Upper lobe of right lung (tissue), 1 donor: ENCODE data around the gene PIP5K1B. TPM values are rescaled to one million over a fixed set of nuclear protein-coding genes. Genes with fewer than 3 reads are reported as not detected.
A peak's percentile ranks its signal among the peaks of the same experiment; 100 is the strongest.

Source experiments
- ATAC-seq: fragments of 200-7000 bp; cut with Tn5 transposase; one replicate; pipeline ENCODE4 v1.9.1; 2020; ENCODE audit warnings: mild to moderate bottlenecking, moderate library complexity
- DNase-seq: peaks from one replicate; pipeline ENCODE4 v3.0.0-alpha.2; 2020
- H3K27ac ChIP-seq: fragments of 200-600 bp; one replicate; pipeline ENCODE4 v1.8.0; 2022
- H3K27me3 ChIP-seq: fragments of 200-600 bp; one replicate; pipeline ENCODE4 v1.8.0; 2022; ENCODE audit warnings: mild to moderate bottlenecking
- H3K36me3 ChIP-seq: fragments of 200-600 bp; one replicate; pipeline ENCODE4 v1.8.0; 2022
- H3K4me1 ChIP-seq: fragments of 200-600 bp; one replicate; pipeline ENCODE4 v1.8.0; 2022
- H3K4me3 ChIP-seq: fragments of 200-600 bp; one replicate; pipeline ENCODE4 v1.8.0; 2022; ENCODE audit warnings: mild to moderate bottlenecking
- H3K9me3 ChIP-seq: fragments of 200-600 bp; one replicate; pipeline ENCODE4 v1.8.0; 2022
- CTCF ChIP-seq: fragments of 200-600 bp; IDR thresholded peaks from one replicate; pipeline ENCODE4 v1.8.0; 2022; ENCODE audit warnings: antibody characterized with exemption
- intact Hi-C: fragments of 100-400 bp; cut with DNase I; formaldehyde crosslinking; loops from one replicate; pipeline ENCODE4 v1.11.0; 2022
- total RNA-seq: library from RNA; stranded (reverse); fragmentation: NEBNext Ultra II Directional; extraction: Animal tissue kit (Norgen Biotek cat#: 25700); gene quantifications from one replicate; pipeline ENCODE4 v1.2.1, GENCODE V29; 2021
- donor health status: DM: no; HTN: yes; CAD: no; lungs with severe emphysema.

Gene PIP5K1B
- total RNA-seq, 1 donor from 2014 or later, result 36.5 TPM

- DNase-seq (no peak), ATAC-seq (no peak)
- H3K36me3 ChIP-seq, result no peaks in the 10 kb centered on the region
- no peak for TF ChIP-seq CTCF
- H3K27me3 ChIP-seq, result no peaks in the 10 kb centered on the region
- H3K4me3 ChIP-seq, result no peak overlapping the region
- intact Hi-C loops, result no loop called here
- H3K9me3 ChIP-seq, result no peaks in the 10 kb centered on the region
- peaks cover 7% of the 10 kb centered on the region for H3K4me1 ChIP-seq
- H3K27ac ChIP-seq, result no peak overlapping the region
Measured at GRCh38 chr9:68775003-68775730, 70.1 kb downstream of the PIP5K1B start.

- peaks cover 23% of the 10 kb centered on the region for H3K4me1 ChIP-seq
Measured at GRCh38 chr9:68777070-68777763, 72.2 kb downstream of the PIP5K1B start.

DNA sequence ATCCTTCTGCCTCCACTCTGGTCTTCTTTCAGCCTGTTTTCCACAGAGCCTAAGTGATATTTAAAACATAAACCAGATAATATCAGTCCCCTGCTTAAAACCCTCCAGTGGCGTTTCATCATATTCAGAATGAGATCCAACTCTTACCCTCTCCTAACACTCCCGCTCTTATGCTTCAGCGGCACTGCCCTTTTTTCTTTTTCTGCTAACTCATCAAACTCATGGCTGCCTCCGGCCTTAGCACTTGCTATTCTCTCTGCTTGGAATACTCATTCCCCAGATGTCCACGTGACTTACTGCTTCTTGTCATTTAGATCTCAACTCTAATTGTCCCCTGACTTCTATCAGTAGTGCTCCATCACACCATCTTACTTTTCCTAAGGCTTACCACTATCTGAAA lies 73.6 kb downstream of the PIP5K1B start:
- H3K4me1 ChIP-seq, result peaks cover 37% of the 10 kb centered on the region
- ATAC-seq, result no peak
- no peak overlapping the region for H3K4me3 ChIP-seq
- H3K27me3 ChIP-seq, result no peaks in the 10 kb centered on the region
- no peak for TF ChIP-seq CTCF
- intact Hi-C loops, result no loop called here
- peak overlapping the region; percentile 97 for H3K27ac ChIP-seq
- DNase-seq, result no peak
- H3K36me3 ChIP-seq, result no peaks in the 10 kb centered on the region
- H3K9me3 ChIP-seq, result no peaks in the 10 kb centered on the region

More at GRCh38 chr9:68777070-68777763, 72.2 kb downstream of the PIP5K1B start:
- no peak for ATAC-seq
- Histone ChIP-seq H3K36me3 (no peaks in the 10 kb centered on the region), H3K27me3 (no peaks in the 10 kb centered on the region), H3K9me3 (no peaks in the 10 kb centered on the region), H3K27ac (no peak overlapping the region), H3K4me3 (no peak overlapping the region)
- no peak for TF ChIP-seq CTCF
- intact Hi-C loops, result no loop called here
- no peak for DNase-seq

DNA sequence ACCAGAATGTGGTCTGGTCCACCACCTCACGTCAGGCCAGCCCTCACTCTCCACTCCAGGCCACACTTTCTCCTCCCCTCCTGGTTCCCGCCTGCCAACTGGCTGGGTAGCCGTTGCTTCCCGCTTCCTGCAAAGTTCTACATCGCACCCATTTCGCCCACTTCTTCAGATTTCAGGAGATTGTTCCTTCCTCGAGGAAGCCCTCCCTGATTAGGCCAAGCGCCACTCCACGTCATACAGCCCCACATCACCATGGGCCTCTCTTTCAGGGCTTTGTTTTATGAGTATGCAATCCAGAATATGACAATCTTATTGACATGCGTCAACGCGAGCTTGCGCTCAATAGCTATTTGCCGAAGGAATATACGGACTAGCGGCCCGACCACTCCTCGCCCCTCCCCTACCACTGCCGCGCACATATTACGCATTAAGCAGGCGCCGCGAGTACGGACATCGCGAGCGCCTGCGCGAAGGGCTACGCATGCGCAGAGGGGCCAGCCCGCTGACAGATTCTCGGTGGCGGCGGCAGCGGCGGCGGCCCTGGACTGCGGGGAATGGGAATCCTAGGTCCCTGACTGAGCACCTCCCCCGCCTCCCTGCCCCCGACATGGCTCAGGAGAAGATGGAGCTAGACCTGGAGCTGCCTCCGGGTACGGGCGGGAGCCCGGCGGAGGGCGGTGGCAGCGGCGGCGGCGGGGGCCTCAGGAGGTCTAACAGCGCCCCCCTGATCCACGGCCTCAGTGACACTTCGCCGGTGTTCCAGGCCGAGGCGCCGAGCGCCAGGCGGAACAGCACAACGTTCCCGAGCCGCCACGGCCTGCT lies 74.7 kb downstream of the PIP5K1B start:
- intact Hi-C loops, result no loop called here
- H3K27me3 ChIP-seq, result no peaks in the 10 kb centered on the region
- peaks cover 48% of the 10 kb centered on the region for H3K4me1 ChIP-seq
- peak overlapping the region; percentile 97 for H3K27ac ChIP-seq
- peak; percentile 97 for DNase-seq
- peak overlapping the region; percentile 79 for H3K4me3 ChIP-seq
- ATAC-seq, result peak; percentile 98
- peak; percentile 43 for TF ChIP-seq CTCF
- H3K36me3 ChIP-seq, result no peaks in the 10 kb centered on the region
- H3K9me3 ChIP-seq, result no peaks in the 10 kb centered on the region

DNA sequence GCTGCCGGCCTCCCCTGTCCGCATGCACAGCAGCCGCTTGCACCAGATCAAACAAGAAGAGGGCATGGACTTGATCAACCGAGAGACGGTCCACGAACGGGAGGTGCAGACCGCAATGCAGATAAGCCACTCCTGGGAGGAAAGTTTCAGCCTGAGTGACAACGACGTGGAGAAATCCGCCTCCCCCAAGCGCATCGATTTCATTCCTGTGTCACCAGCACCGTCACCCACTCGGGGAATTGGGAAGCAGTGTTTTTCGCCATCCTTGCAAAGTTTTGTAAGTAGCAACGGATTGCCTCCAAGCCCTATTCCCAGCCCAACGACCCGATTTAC lies 75.3 kb downstream of the PIP5K1B start:
- TF ChIP-seq CTCF, result no peak
- ATAC-seq (no peak), DNase-seq (no peak)
- Histone ChIP-seq H3K9me3 (no peaks in the 10 kb centered on the region), H3K27ac (peak overlapping the region; percentile 97), H3K27me3 (no peaks in the 10 kb centered on the region), H3K4me3 (peak overlapping the region; percentile 79), H3K4me1 (peaks cover 53% of the 10 kb centered on the region), H3K36me3 (no peaks in the 10 kb centered on the region)
- intact Hi-C loops, result no loop called here
